Small intestine (tissue), 7 donors: ENCODE results near the gene CD300LD. TPM values are rescaled to one million over a fixed set of nuclear protein-coding genes. Genes with fewer than 3 reads are reported as not detected.

ENCODE experiments used
- DNase-seq, 2 donors: peaks; one replicate each; pipeline versions ENCODE4 v3.0.0 to v3.0.0-alpha.2; 2013
- FAIRE-seq: peaks from 2 replicates; lab custom pipeline; 2012; peaks lifted over from hg19 to GRCh38; lab: Jason Lieb, UNC
- H3K27ac ChIP-seq, 3 donors: one replicate each; pipeline ENCODE4 v1.5.1; 2013; ENCODE audit warnings: low read length in 2 of 3, mild to moderate bottlenecking in 2 of 3, control low read depth in 1 of 3, inconsistent platforms in 1 of 3, low read depth in 1 of 3, moderate library complexity in 1 of 3
- H3K27me3 ChIP-seq, 3 donors: one replicate each; pipeline ENCODE4 v1.6.1; 2013; ENCODE audit warnings: low read length in 3 of 3, inconsistent platforms in 1 of 3; ENCODE audit not compliant: control insufficient read depth in 3 of 3, insufficient read depth in 3 of 3
- H3K36me3 ChIP-seq, 3 donors: one replicate each; pipeline ENCODE4 v1.6.1; 2013; ENCODE audit warnings: low read length in 3 of 3, inconsistent platforms in 1 of 3, low read depth in 1 of 3, mild to moderate bottlenecking in 1 of 3, moderate library complexity in 1 of 3; ENCODE audit not compliant: control insufficient read depth in 3 of 3, insufficient read depth in 2 of 3
- H3K4me1 ChIP-seq, 3 donors: one replicate each; pipeline ENCODE4 v1.6.1; 2013; ENCODE audit warnings: low read length in 2 of 3, inconsistent platforms in 1 of 3, low read depth in 1 of 3, mild to moderate bottlenecking in 1 of 3, moderate library complexity in 1 of 3; ENCODE audit not compliant: control insufficient read depth in 3 of 3, insufficient read depth in 2 of 3
- H3K4me3 ChIP-seq, 3 donors: one replicate each; pipeline ENCODE4 v1.5.1; 2013; ENCODE audit warnings: low read length in 3 of 3, control low read depth in 1 of 3, inconsistent platforms in 1 of 3, low read depth in 1 of 3, mild to moderate bottlenecking in 1 of 3, moderate library complexity in 1 of 3
- H3K9me3 ChIP-seq, 2 donors: one replicate each; pipeline ENCODE4 v1.6.1; 2013; ENCODE audit warnings: low read depth in 1 of 2, low read length in 1 of 2; ENCODE audit not compliant: control insufficient read depth in 2 of 2, insufficient read depth in 1 of 2
- WGBS, 3 donors: extraction: QIAGEN DNeasy Blood & Tissue Kit; methylation state at CpG; one replicate each; pipeline ENCODE4 v1.1.7; 2013; 5-methylcytosine and 5-hydroxymethylcytosine counted together
- polyA plus RNA-seq, 4 donors: library from polyadenylated mRNA; stranded (reverse) in 3 of 4; unstranded in 1 of 4; fragments of 200-250 nt in 3 of 4; fragments of 120-200 nt in 1 of 4; gene quantifications; one replicate each; pipeline versions ENCODE4 v1.2.1 to v1.2.3, GENCODE V29; 2013
- donor health status: healthy with polysubstance abuse.
- donor health status: control.
- donor health status: control.
- donor health status: Bipolar disorder and iron deficiency.
- donor health status: healthy.

CD300LD gene
- polyA plus RNA-seq, 4 donors, result not detected

DNA sequence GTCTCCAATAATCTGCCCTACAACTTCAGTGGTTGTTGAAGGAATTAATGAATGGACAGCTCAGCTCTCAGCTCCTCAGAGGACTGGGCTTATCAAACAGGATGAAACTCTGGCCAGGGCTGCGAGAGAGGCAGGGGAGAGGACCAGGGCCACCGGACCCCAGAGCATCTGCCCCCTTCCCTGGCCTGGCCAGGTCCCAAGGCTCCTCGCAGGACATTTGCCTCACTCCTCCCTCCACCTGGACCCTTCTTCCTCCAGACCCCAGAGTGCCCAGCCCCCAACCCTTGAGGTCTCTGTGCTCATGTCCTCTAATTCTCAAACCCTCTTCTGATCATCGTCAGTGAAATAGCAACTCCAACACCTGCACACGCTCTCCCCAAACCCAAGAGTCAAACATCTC is 49.9 kb downstream of the CD300LD start:
- WGBS, 3 donors, result 61 to 80% (median 65%) methylated on average over 5 of the region's 5 CpGs
- no peak for DNase-seq
- Histone ChIP-seq H3K9me3 (no peaks in the 10 kb centered on the region), H3K4me1 (no peaks in the 10 kb centered on the region), H3K36me3 (no peaks in the 10 kb centered on the region), H3K4me3 (no peak overlapping the region), H3K27me3 (no peaks in the 10 kb centered on the region), H3K27ac (no peak overlapping the region)
- no peak for FAIRE-seq

DNA sequence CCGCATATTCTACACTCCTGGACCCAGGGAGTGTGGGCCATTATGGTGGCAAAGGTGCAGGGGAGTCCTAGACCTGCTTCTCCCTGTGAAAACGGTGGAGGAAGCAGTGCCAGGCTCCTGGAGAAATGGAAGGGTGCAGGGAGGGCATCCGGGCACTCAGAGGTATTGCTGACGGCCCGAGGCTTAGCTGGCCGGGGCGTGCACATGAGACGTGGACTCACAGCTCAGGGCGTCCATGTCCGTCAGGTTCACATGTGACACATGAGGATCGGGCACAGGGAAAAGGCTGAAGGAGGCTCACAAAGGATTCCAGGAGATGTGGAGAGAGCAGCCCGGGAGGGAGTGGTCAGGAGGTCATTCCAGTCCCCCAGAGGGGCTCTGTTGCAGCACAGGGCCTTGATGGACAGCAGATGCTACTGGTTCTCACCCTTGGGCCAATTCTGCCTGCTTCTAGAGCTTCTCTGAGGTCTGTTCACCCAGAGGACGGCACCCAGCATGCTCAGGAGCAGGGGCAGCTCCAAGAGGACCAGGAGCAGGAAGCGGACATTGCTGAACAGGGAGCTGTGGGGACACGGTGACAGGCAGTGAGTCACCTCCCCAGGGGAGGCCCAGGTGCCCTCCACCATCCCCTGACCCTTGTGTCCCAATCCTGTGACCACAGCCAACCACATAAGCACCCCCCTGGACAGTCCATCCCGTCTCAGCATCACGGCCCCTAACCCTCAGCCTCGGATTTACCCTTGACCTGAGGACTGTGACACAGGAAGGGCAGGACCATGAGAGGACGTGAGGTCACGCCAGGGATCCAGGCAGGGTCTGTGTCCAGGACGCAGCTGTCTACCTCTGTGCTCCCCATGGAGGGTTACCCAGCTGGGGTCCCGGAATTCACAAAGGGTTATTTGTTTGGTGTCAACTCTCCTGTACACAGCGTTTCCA is 50.6 kb downstream of the CD300LD start:
- no peaks in the 10 kb centered on the region for H3K36me3 ChIP-seq
- H3K27me3 ChIP-seq, result no peaks in the 10 kb centered on the region
- H3K4me1 ChIP-seq, result no peaks in the 10 kb centered on the region
- H3K27ac ChIP-seq, result no peak overlapping the region
- FAIRE-seq (no peak), DNase-seq (no peak)
- WGBS, 3 donors, result 62 to 75% (median 66%) methylated on average over 23 of the region's 23 CpGs
- H3K4me3 ChIP-seq, result no peak overlapping the region
- H3K9me3 ChIP-seq, result no peaks in the 10 kb centered on the region

DNA sequence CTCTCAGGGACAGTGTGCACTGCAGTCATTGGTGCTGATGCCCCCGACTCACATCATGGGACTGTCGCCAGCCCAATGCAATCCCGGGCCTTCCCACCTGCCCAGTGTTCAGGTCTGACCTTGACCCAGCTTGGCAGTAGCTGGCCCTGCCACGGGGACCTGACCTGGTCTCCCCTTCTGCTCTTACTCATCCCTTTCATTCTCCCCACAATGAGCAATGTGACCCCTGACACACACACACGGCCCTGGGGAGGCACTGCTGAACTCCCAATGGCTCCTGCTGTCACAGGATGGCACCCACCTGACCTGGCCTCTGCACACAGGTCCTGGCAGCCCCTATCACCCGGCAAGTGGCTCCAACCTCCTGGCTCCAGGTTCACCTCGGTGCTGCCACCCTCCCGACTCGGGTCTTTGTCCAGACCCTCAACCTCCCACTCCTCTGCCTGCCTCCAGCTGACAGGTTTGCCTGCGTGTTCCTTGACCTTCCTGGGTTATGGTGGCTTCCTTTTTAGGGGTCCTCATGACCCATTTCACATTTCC is 52.7 kb downstream of the CD300LD start:
- Histone ChIP-seq H3K4me3 (no peak overlapping the region), H3K27ac (no peak overlapping the region), H3K27me3 (no peaks in the 10 kb centered on the region), H3K4me1 (no peaks in the 10 kb centered on the region), H3K9me3 (no peaks in the 10 kb centered on the region), H3K36me3 (no peaks in the 10 kb centered on the region)
- FAIRE-seq (no peak), DNase-seq (no peak)
- WGBS, 3 donors, result 52 to 73% (median 60%) methylated on average over 10 of the region's 10 CpGs

DNA sequence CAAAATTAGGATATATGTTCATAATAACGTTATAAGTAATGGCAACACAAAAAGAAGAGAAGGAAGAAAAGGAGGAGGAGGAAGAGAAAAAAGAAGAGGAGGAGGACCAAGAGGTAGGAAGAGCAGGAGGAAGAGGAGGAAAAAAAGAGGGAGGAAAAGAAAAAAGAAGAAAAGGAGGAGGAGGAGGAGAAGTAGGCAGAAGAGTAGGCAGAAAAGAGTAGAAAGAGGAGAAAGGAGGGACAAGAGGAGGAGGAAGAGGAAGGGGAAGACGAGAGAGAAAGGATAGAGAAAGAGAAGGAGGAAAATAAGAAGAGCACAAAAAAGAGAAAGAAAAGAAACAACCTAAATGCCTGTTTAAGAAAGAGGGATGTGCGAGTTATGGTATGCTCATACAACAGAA is 55.2 kb downstream of the CD300LD start:
- WGBS, 3 donors, result 65 to 74% (median 72%) methylated on average over 3 of the region's 3 CpGs

DNA sequence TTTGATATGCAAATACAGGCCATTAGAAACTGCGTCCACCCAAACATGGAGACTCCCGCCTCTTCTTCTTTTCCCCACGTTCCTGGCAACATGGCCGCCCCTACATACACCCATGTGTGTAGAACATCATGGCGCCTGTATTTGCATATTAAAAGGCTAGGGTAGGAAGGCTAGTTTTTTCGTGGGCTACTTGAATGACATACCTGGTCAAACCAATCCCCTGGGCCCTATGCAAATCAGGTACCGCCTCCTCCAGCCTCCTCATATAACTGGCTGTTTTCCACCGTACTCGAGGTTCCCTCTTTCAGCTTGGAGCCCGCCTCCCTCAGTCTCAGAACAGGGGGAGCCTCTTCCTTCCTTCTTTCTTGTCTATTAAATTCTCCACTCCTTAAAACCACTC is 60.0 kb downstream of the CD300LD start:
- no peaks in the 10 kb centered on the region for H3K4me1 ChIP-seq
- H3K27ac ChIP-seq, result no peak overlapping the region
- no peak for FAIRE-seq
- no peaks in the 10 kb centered on the region for H3K36me3 ChIP-seq
- no peak overlapping the region for H3K4me3 ChIP-seq
- DNase-seq, result no peak
- H3K27me3 ChIP-seq, result no peaks in the 10 kb centered on the region
- 54 to 74% (median 54%) methylated on average over 10 of the region's 10 CpGs for WGBS, 3 donors
- no peaks in the 10 kb centered on the region for H3K9me3 ChIP-seq

More for the DNA sequence above, 55.2 kb downstream of the CD300LD start:
- DNase-seq, result no peak
- no peaks in the 10 kb centered on the region for H3K36me3 ChIP-seq
- no peaks in the 10 kb centered on the region for H3K27me3 ChIP-seq
- H3K4me1 ChIP-seq, result no peaks in the 10 kb centered on the region
- H3K4me3 ChIP-seq, result no peak overlapping the region
- no peak for FAIRE-seq
- no peak overlapping the region for H3K27ac ChIP-seq
- no peaks in the 10 kb centered on the region for H3K9me3 ChIP-seq

DNA sequence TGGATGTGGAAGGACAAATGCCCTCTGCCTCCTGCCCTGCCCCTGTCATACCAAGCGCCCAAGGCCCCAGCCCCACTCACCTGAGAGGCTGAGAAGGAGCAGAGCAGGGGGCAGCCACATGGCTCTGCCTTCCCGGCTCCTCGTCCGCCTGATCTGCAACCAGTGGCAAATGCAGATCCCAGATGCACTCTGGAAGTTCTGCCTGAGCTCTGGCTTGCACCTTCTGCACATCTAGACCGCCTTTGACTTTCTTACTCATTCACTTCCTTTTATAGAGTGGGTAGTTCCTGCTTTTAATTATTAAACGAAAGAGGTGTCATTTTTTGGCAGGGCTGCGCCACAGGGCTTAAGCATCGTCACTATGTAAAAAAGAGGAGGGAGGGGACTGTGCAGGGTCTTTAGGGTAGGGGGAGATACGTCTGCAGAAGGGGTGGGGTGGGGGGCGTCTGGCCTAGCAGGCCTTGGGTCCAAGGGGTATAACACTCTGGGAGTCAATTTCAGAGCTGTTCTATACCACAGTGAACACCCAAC is 60.8 kb downstream of the CD300LD start, which contains the start of gene CD300LB:
TSS of gene CD300LB (minus strand) at position 245 of the 531 bp plus-strand sequence. CDS start at position 120, 125 bp downstream.
- no peak for FAIRE-seq
- no peaks in the 10 kb centered on the region for H3K36me3 ChIP-seq
- H3K27me3 ChIP-seq, result no peaks in the 10 kb centered on the region
- H3K4me3 ChIP-seq, result no peak within 1 kb of the TSS
- H3K4me1 ChIP-seq, result no peaks in the 10 kb centered on the region
- H3K27ac ChIP-seq, result no peak within 1 kb of the TSS
- no peak for DNase-seq
- 44 to 63% (median 55%) methylated on average over 10 of the region's 10 CpGs for WGBS, 3 donors
- H3K9me3 ChIP-seq, result no peaks in the 10 kb centered on the region

DNA sequence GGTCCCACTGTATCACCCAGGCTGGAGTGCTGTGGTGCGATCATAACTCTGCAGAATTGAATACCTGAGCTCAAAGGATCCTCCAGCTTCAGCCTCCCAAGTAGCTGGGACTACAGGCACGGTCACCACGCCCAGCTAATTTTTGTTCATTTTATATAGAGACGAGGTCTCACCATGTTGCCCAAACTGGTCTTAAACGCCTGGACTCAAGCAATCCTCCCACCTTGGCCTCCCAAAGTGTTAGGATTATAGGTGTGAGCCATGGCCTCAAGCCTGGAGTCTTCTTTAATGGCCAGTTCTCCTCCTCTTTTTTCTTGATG is 61.3 kb downstream of the CD300LD start:
- H3K4me3 ChIP-seq, result no peak overlapping the region
- 59 to 74% (median 73%) methylated on average over 5 of the region's 5 CpGs for WGBS, 3 donors
- H3K36me3 ChIP-seq, result no peaks in the 10 kb centered on the region
- no peak for FAIRE-seq
- H3K27me3 ChIP-seq, result no peaks in the 10 kb centered on the region
- no peaks in the 10 kb centered on the region for H3K9me3 ChIP-seq
- H3K4me1 ChIP-seq, result no peaks in the 10 kb centered on the region
- no peak for DNase-seq
- no peak overlapping the region for H3K27ac ChIP-seq
